GM23338 (cell line): ENCODE measurements around the gene TNFAIP6.

Experiments used
- EZH2phosphoT487 ChIP-seq: fragments of 200-600 bp; sonication (generic); IDR thresholded peaks from one replicate; pipeline ENCODE4 v1.8.1; 2018; ENCODE audit warnings: antibody characterized with exemption; ENCODE audit not compliant: unreplicated experiment
- NANOG ChIP-seq: IDR thresholded peaks from 2 replicates; pipeline ENCODE4 v1.6.1; 2016; ENCODE audit warnings: antibody characterized with exemption, borderline replicate concordance
- TF ChIP-seq, protein P1 (sequence below), 2 experiments: fragments of 200-600 bp in 1 of 2; sonication (generic) in 1 of 2; conservative IDR thresholded peaks; 2 replicates each; pipeline versions ENCODE4 v1.5.1 to v1.6.1; 2016 to 2017; ENCODE audit warnings: antibody characterized with exemption in 2 of 2, low read depth in 2 of 2, mild to moderate bottlenecking in 2 of 2, moderate library complexity in 1 of 2
- TF ChIP-seq, protein P2 (sequence below): IDR thresholded peaks from one replicate; pipeline ENCODE4 v1.6.1; 2018; ENCODE audit warnings: antibody characterized with exemption; ENCODE audit not compliant: unreplicated experiment

DNA sequence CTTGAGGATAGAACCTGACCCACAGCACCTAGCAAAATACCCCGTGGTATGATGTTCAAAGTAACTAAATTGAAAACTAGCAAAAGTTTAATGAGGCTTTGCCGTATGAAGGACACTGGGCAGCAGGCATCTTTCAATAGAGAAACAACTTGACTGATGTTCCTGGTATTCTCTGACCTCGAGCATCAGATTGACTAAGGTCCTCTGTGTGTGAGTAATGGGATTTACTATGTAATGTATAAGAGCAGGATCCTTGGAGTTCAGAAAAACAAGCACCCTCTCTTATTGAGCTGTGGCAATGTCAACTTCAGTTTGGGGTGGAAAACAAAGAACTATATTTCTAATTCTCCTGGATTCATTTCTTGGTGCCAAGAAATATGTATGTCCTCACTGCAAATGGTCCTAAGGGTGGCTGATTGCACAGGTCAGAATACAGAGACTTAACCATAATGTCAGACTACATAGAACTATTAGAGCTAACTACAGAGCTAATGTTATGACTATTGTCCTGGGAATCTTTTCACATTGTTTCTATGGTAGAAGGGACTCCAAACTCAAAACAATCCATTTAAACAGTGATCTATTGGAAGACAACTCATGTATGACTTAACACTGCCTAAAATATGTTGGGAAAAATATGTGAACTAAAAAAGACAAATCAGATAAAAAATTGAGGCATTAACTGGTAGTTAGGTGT is 4.4 kb downstream of the TNFAIP6 start:
- TF ChIP-seq, protein P1, sequence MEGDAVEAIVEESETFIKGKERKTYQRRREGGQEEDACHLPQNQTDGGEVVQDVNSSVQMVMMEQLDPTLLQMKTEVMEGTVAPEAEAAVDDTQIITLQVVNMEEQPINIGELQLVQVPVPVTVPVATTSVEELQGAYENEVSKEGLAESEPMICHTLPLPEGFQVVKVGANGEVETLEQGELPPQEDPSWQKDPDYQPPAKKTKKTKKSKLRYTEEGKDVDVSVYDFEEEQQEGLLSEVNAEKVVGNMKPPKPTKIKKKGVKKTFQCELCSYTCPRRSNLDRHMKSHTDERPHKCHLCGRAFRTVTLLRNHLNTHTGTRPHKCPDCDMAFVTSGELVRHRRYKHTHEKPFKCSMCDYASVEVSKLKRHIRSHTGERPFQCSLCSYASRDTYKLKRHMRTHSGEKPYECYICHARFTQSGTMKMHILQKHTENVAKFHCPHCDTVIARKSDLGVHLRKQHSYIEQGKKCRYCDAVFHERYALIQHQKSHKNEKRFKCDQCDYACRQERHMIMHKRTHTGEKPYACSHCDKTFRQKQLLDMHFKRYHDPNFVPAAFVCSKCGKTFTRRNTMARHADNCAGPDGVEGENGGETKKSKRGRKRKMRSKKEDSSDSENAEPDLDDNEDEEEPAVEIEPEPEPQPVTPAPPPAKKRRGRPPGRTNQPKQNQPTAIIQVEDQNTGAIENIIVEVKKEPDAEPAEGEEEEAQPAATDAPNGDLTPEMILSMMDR (conservative IDR thresholded peaks at IDR 0.05; ENCODE audit: low read depth in 2 of 2), result no peak
- TF ChIP-seq NANOG (no peak), EZH2phosphoT487 (no peak)
- TF ChIP-seq, protein P2, sequence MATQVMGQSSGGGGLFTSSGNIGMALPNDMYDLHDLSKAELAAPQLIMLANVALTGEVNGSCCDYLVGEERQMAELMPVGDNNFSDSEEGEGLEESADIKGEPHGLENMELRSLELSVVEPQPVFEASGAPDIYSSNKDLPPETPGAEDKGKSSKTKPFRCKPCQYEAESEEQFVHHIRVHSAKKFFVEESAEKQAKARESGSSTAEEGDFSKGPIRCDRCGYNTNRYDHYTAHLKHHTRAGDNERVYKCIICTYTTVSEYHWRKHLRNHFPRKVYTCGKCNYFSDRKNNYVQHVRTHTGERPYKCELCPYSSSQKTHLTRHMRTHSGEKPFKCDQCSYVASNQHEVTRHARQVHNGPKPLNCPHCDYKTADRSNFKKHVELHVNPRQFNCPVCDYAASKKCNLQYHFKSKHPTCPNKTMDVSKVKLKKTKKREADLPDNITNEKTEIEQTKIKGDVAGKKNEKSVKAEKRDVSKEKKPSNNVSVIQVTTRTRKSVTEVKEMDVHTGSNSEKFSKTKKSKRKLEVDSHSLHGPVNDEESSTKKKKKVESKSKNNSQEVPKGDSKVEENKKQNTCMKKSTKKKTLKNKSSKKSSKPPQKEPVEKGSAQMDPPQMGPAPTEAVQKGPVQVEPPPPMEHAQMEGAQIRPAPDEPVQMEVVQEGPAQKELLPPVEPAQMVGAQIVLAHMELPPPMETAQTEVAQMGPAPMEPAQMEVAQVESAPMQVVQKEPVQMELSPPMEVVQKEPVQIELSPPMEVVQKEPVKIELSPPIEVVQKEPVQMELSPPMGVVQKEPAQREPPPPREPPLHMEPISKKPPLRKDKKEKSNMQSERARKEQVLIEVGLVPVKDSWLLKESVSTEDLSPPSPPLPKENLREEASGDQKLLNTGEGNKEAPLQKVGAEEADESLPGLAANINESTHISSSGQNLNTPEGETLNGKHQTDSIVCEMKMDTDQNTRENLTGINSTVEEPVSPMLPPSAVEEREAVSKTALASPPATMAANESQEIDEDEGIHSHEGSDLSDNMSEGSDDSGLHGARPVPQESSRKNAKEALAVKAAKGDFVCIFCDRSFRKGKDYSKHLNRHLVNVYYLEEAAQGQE, result no peak
